Measurements from ENCODE around the gene RGS7.

- TF ChIP-seq CTCF (IDR thresholded peaks at IDR 0.05) (no peak), POLR2A (IDR thresholded peaks at IDR 0.05; ENCODE audit: low read depth) (no peak), POLR2AphosphoS5 (IDR thresholded peaks at IDR 0.05) (no peak)
Observed at GRCh38 chr1:241271427-241271826, 85.6 kb downstream of the RGS7 start.

All from esophagus muscularis mucosa (tissue), 3 donors.